Measurements from ENCODE around the gene KIAA1958.

DNA sequence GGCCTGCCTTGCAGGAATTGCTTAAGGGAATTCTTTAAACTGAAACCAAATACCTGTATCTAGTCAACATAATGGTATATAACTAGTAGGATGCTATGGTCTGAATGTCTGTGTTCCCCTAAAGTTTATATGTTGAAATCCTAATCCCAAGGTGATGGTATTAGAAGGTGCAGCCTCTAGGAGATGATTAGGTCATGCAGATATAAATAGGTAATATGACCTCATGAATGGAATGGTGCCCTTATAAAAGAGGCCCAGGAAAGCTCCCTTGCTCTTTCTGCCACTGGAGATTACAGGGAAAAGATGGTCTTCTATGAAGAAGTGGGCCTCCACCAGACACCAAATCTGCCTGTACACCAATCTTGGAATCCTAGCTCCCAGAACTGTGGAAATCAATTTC is 7.4 kb upstream of the KIAA1958 start:
- TF ChIP-seq CTCF (IDR thresholded peaks at IDR 0.05) (no peak), POLR2A (IDR thresholded peaks at IDR 0.05) (no peak)

Data from esophagus squamous epithelium (tissue), 4 donors.